GM12873 (cell line): Measurements from ENCODE around the gene REC114.

Experiments used
- TF ChIP-seq, protein P1 (sequence below): IDR thresholded peaks from 2 replicates; pipeline ENCODE4 v1.5.1; 2012; ENCODE audit warnings: low read depth, mild to moderate bottlenecking, moderate library complexity, low read length, control low read depth; ENCODE audit not compliant: insufficient read depth; ENCODE audit errors: missing control alignments

REC114 gene

DNA sequence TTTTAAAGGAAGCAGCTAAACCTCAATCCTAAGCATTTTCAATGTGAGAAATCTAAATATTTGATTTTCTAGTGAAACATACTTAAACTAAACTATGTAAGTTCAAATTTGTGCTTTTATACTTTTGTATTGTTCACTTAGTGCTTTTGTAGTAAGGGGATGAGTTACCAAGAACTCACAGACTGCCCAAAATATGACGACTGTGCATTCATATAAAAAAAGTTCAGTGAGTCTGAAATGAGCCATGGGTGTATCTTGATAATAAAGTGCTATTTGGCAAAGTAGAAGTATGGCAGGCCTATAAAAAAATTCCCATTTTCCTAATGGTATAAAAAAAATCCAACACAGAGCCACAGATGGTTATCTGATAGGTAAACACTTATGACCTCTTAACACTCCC is 124.1 kb downstream of the REC114 start:
- TF ChIP-seq, protein P1, sequence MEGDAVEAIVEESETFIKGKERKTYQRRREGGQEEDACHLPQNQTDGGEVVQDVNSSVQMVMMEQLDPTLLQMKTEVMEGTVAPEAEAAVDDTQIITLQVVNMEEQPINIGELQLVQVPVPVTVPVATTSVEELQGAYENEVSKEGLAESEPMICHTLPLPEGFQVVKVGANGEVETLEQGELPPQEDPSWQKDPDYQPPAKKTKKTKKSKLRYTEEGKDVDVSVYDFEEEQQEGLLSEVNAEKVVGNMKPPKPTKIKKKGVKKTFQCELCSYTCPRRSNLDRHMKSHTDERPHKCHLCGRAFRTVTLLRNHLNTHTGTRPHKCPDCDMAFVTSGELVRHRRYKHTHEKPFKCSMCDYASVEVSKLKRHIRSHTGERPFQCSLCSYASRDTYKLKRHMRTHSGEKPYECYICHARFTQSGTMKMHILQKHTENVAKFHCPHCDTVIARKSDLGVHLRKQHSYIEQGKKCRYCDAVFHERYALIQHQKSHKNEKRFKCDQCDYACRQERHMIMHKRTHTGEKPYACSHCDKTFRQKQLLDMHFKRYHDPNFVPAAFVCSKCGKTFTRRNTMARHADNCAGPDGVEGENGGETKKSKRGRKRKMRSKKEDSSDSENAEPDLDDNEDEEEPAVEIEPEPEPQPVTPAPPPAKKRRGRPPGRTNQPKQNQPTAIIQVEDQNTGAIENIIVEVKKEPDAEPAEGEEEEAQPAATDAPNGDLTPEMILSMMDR: no peak

DNA sequence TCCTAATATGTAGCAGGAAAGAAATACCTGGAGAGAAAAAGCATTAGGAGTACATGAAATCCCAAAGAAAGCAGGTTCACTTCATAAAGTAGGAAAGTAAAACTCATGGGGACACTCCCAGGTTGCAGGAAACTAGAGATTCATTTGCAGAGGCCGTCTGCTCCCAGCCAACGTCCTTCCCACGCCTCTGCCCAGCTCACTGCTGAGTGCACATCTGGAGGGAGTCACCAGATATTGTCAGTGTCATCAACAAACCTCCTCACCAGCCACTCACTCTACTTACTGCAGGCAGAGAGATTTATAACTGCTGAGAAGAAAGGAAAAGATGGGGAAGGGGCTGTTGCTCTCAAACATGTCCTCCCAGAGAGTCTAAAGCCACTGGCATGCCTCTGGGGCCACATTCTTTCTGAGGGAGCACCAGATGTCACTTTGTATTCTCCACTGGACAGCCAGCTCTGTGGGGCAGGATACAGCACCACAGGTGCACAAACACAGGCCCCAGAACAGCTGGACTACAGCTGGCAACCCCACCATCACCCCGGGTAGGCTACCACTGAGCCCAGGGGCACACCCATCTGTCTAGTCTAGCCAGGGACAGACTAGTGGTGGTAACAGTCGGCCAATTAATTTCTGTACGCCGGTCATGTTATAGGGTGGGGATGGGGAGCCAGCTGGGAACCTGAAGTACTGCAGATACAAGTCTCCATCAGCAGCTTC is 125.8 kb downstream of the REC114 start:
- TF ChIP-seq, protein P1: no peak

DNA sequence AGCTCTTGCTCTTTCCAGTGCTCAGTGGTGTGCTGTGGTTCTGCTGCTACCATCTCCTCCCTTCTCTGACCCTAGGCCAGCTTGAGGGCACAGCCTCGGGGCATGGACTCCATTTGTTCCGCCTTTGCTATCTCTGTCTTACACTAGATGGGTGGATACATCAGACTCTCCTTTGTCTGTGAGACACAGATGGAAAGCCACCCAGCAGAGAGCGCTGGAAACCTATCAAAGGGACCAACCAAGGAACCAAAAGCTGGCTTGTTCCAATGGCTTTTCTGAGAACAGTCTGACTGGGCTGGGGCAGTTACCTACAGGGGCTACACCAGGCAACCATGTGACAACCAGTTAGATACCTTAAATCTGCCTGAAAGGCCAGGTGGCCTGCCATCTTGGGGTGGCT is 126.4 kb downstream of the REC114 start:
- TF ChIP-seq, protein P1: no peak

DNA sequence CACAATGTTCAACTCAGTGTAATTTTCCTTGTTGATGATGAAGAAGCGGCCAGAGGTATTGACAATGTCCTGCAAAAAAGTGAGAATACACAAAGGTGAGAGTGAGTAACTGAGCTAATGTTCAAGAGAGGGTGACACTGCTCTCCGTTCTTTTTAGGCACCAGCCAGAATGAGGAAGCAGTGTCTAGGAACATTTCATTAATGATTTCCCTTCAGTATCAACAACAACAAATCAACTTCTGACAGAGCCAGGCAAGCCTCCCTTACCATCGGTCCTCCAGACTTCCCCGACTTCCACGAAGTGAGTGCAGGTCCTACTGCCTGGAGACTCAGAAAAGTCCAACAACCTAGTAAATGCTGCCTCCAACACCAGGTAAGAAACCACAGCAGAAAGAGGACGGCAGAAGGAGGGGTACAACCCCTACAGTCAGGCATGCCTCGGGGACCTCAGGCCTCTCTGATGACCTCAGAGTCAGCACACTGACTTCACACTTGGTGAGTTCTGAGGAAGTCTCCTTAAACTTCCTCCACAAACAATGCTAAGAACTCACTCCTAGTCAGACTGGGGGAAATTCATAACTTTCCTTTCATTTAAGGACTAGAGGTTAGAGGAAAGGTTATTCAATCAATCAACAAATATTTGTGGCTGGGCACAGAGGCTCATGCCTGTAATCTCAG is 127.5 kb downstream of the REC114 start:
- TF ChIP-seq, protein P1: no peak

DNA sequence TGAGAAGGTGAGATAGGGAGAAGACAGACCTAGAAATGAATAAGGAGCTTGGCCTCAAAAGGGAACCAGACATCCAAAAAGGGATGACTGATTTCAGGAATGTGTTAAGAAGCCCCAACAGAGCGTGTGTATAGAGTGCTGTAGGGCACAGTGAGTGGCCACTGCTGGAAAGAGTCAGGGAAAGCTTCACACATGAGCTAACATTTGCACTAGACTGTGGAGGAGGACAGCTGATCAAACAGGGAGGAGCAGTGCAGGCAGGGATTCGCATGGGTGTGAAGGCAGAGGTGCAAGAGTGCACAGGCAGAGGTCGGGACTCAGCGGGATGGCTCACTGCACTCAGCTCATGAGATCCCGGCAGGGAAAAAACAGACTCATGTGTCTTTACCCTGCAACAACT is 128.4 kb downstream of the REC114 start:
- TF ChIP-seq, protein P1: no peak

DNA sequence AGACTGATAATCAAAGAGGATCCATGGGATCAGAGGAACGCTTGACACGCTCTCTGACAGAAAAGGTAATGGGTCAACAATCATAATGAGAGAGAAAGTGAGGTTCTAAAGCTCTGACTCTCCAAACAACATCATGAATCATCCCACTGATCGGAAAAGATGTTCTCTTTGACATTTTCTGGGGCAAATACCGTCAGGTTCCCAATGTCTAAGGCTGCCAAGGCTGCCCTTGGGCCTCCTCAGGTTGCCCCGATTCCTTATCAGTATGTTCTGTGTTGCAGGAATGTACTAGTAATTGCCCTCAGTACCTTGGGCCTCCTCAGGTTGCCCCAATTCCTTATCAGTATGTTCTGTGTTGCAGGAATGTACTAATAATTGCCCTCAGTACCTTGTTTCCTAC is 129.3 kb downstream of the REC114 start:
- TF ChIP-seq, protein P1: no peak

DNA sequence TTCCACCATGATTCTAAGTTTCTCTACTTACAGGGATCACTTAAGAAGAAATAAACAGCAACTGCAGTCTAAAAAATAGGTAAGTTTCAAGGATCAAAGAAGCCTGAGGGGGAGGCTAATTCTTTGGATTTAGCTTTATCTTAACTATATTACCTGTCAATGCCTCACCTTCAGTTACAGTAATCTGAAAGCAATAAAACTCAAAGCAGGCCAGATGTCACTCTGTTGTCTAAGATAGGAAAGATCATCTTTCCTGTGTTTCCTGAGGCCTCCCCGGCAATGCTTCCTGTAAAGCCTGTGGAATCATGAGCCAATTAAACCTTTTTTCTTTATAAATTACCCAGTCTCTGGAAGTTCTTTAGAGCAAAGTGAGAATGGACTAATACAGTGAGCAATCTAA is 130.1 kb downstream of the REC114 start:
- TF ChIP-seq, protein P1: no peak
